ENCODE measurements around the gene ZNF862. TPM values are rescaled to one million over a fixed set of nuclear protein-coding genes. Genes with fewer than 3 reads are reported as not detected.

The ZNF862 gene
- total RNA-seq, 4 donors from 2014 or later = 2.9 to 10.7 (median 7.0) TPM

- in situ Hi-C loops (cut with MboI; ENCODE audit: low sequenced_read_pairs in 4 of 4) = no loop called here
- ATAC-seq (no peak), DNase-seq (no peak)
- H3K27ac ChIP-seq = no peak overlapping the region
- intact Hi-C loops (cut with DNase I; ENCODE audit: low total_unique reads) = no loop called here
- no peak overlapping the region for H3K4me3 ChIP-seq
- TF ChIP-seq CTCF (IDR thresholded peaks at IDR 0.05 in 4 of 5, conservative IDR thresholded peaks at IDR 0.05 in 1 of 5) = no peak
- TF ChIP-seq POLR2A (IDR thresholded peaks at IDR 0.05) = no peak
- H3K9me3 ChIP-seq = no peaks in the 10 kb centered on the region
- no peaks in the 10 kb centered on the region for H3K4me1 ChIP-seq
- no peaks in the 10 kb centered on the region for H3K36me3 ChIP-seq
- H3K27me3 ChIP-seq = no peaks in the 10 kb centered on the region
These were observed 14.5 kb upstream of the ZNF862 start for GRCh38 chr7:149823631-149824199.

GRCh38 chr7:149824301-149824741, 13.9 kb upstream of the ZNF862 start:
- H3K27me3 ChIP-seq = no peaks in the 10 kb centered on the region
- ATAC-seq (no peak), DNase-seq (no peak)
- H3K27ac ChIP-seq = no peak overlapping the region
- no peaks in the 10 kb centered on the region for H3K4me1 ChIP-seq
- no peaks in the 10 kb centered on the region for H3K36me3 ChIP-seq
- in situ Hi-C loops (cut with MboI; ENCODE audit: low sequenced_read_pairs in 4 of 4) (no loop called here), intact Hi-C loops (cut with DNase I; ENCODE audit: low total_unique reads) (no loop called here)
- no peak for TF ChIP-seq CTCF (IDR thresholded peaks at IDR 0.05 in 4 of 5, conservative IDR thresholded peaks at IDR 0.05 in 1 of 5)
- TF ChIP-seq POLR2A (IDR thresholded peaks at IDR 0.05) = no peak
- H3K4me3 ChIP-seq = no peak overlapping the region
- H3K9me3 ChIP-seq = no peaks in the 10 kb centered on the region

DNA sequence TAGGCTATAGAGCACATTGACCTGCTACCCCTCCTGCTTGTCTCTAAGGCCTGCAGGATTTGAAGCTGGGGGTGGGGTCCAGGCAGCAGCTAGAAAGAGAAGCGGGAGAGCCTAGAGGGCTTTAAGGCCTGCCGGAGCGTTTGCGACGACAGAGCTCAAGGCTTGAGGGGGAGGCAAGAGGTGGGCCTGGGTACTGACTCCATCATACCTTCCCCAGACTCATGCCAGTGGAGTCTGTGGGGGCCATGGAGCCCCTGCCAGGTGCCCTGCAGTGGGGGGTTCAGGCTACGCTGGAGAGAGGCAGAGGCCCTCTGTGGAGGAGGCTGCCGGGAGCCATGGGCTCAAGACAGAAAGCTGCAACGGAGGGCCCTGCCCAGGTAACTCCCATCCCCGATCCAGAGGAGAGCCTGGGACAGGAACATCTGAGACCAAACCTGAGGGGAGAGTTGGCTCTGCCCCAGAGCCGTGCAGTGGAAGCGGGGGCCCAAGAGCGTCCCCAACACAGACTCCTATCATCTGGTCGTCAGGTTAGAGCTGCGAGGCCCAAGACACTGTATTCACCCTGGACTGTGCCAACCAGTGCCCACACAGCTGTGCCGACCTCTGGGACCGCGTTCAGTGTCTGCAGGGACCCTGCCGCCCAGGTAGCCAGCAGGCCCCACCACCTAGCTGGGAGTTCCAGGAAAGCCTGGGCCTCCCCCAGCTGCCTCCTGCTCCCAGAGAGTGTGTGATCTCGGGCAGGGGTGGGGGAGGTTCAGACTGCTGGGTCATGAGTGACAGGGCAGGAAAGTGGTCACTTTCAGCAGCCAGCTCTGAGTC, 13.2 kb upstream of the ZNF862 start:
- no peak overlapping the region for H3K4me3 ChIP-seq
- no peaks in the 10 kb centered on the region for H3K36me3 ChIP-seq
- in situ Hi-C loops (cut with MboI; ENCODE audit: low sequenced_read_pairs in 4 of 4) (no loop called here), intact Hi-C loops (cut with DNase I; ENCODE audit: low total_unique reads) (no loop called here)
- H3K9me3 ChIP-seq = no peaks in the 10 kb centered on the region
- DNase-seq (no peak), ATAC-seq (no peak)
- H3K4me1 ChIP-seq = no peaks in the 10 kb centered on the region
- no peak overlapping the region for H3K27ac ChIP-seq
- no peaks in the 10 kb centered on the region for H3K27me3 ChIP-seq
- TF ChIP-seq POLR2A (IDR thresholded peaks at IDR 0.05) (no peak), CTCF (IDR thresholded peaks at IDR 0.05 in 4 of 5, conservative IDR thresholded peaks at IDR 0.05 in 1 of 5) (no peak)

DNA sequence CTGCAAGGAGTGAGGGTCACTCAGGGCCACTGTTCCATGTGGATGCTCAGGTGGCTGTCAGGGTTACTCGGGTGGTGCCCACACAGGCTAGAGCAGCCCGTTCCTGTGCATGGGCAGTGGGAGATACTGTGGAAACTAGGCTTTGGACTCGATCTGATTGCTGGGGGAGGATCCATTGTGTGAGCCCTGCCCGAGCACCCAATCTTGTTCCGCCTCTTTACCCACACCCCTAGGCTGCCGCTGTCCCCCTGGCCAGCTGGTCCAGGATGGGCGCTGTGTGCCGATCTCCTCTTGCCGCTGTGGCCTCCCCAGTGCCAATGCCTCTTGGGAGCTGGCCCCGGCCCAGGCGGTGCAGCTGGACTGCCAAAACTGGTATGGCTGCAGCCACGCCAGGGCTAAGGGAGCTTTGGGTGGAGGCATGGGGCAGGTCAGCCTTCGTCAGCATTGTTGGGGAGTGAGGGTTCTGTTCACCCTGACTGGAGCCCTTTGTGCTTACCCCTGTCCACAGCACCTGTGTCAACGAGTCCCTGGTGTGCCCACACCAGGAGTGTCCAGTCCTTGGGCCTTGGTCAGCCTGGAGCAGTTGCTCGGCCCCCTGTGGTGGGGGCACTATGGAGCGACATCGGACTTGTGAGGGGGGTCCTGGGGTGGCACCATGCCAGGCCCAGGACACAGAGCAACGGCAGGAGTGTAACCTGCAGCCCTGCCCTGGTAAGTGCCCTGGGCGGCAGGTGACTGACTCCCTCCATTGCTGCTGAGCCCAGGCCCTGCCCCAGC, 12.4 kb upstream of the ZNF862 start:
- H3K9me3 ChIP-seq = no peaks in the 10 kb centered on the region
- no peaks in the 10 kb centered on the region for H3K4me1 ChIP-seq
- no peak overlapping the region for H3K4me3 ChIP-seq
- ATAC-seq = no peak
- H3K27me3 ChIP-seq = no peaks in the 10 kb centered on the region
- intact Hi-C loops (cut with DNase I; ENCODE audit: low total_unique reads) (no loop called here), in situ Hi-C loops (cut with MboI; ENCODE audit: low sequenced_read_pairs in 4 of 4) (no loop called here)
- TF ChIP-seq CTCF (IDR thresholded peaks at IDR 0.05 in 4 of 5, conservative IDR thresholded peaks at IDR 0.05 in 1 of 5) (no peak), POLR2A (IDR thresholded peaks at IDR 0.05) (no peak)
- DNase-seq = no peak
- H3K27ac ChIP-seq = no peak overlapping the region
- no peaks in the 10 kb centered on the region for H3K36me3 ChIP-seq
